Pancreas (tissue), 10 donors: Measurements from ENCODE around the gene SLC44A1. TPM values are rescaled to one million over a fixed set of nuclear protein-coding genes. Genes with fewer than 3 reads are reported as not detected.

ENCODE experiments used
- ATAC-seq, 4 donors: fragments of 200-7000 bp; cut with Tn5 transposase; one replicate each; pipeline versions ENCODE4 v1.8.0 to v1.9.1; 2020; ENCODE audit warnings: mild to moderate bottlenecking in 4 of 4, moderate library complexity in 4 of 4
- DNase-seq, 6 donors: peaks; one replicate each; pipeline ENCODE4 v3.0.0-alpha.2; 2020
- FAIRE-seq: peaks from 2 replicates; lab custom pipeline; 2012; peaks lifted over from hg19 to GRCh38; lab: Jason Lieb, UNC
- H3K27ac ChIP-seq, 4 donors: fragments of 200-600 bp; sonication (generic); 1 replicate in 3 of 4; 2 replicates in 1 of 4; pipeline versions ENCODE4 v1.5.0 to v1.8.0; 2020
- H3K27me3 ChIP-seq, 4 donors: fragments of 200-600 bp; one replicate each; pipeline ENCODE4 v1.8.0; 2021
- H3K36me3 ChIP-seq, 3 donors: fragments of 200-600 bp; sonication (generic) in 1 of 3; one replicate each; pipeline versions ENCODE4 v1.5.0 to v1.8.0; 2020 to 2021
- H3K4me1 ChIP-seq, 3 donors: fragments of 200-600 bp; one replicate each; pipeline ENCODE4 v1.8.0; 2021
- H3K4me3 ChIP-seq, 4 donors: fragments of 200-600 bp; sonication (generic) in 2 of 4; one replicate each; pipeline versions ENCODE4 v1.5.0 to v1.8.0; 2020 to 2021
- H3K9me3 ChIP-seq, 4 donors: fragments of 200-600 bp; one replicate each; pipeline ENCODE4 v1.8.0; 2021
- intact Hi-C, 3 donors: fragments of 100-400 bp; cut with DNase I; formaldehyde crosslinking; loops; one replicate each; pipeline versions ENCODE4 v1.11.1 to v1.14.2; 2022
- polyA plus RNA-seq, 2 donors: library from polyadenylated mRNA; stranded (reverse); fragments of 200-250 nt; gene quantifications; one replicate each; pipeline ENCODE4 v1.2.3, GENCODE V29; 2013
- total RNA-seq, 6 donors: library from RNA; stranded (reverse); fragmentation: NEBNext Ultra II Directional in 4 of 6; extraction: Animal tissue kit (Norgen Biotek cat#: 25700) in 4 of 6; gene quantifications; one replicate each; pipeline versions ENCODE4 v1.2.1 to v1.2.4, GENCODE V29; 2021 to 2023
- TF ChIP-seq, protein P1 (sequence below), 4 donors: fragments of 200-600 bp; sonication (generic) in 3 of 4; IDR thresholded peaks; one replicate each; pipeline versions ENCODE4 v1.5.0 to v1.8.0; 2021; ENCODE audit warnings: antibody characterized with exemption in 4 of 4
- donor health status: healthy with polysubstance abuse.
- donor health status: DM: no; HTN: no; CAD: no; lungs with moderate emphysema.
- donor health status: DM: no; HTN: no; CAD: no.
- donor health status: control.
- donor health status: control.
- donor health status: Bipolar disorder and iron deficiency.
- donor health status: DM: yes; HTN: yes; CAD: no.
- donor health status: DM: no; HTN: no; CAD: no.
- donor health status: DM: no; HTN: no; CAD: no.
- donor health status: DM: yes; HTN: yes; CAD: no.

The SLC44A1 gene
- total and polyA plus RNA-seq, 8 donors = 4.6 to 32.3 (median 19.3) TPM

DNA sequence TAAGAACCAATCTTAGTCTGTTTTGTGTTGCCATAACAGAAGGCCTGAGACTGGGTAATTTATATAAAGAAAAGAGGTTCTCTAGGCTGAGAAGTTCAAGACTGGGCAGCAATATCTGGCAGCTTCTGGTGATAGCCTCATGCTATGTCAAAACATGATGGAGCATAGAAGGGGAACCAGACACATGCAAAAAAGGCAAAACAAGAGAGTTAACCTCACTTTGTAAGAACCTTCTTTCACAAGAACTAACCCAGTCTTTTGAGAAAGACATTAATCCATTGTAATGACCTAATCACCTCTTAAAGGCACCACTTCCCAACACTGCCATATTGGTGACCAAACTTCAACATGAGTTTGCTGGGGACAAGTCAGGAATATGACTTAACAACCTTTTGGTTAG, 240.7 kb downstream of the SLC44A1 start:
- Histone ChIP-seq H3K27me3 (no peaks in the 10 kb centered on the region), H3K4me1 (no peaks in the 10 kb centered on the region), H3K36me3 (no peaks in the 10 kb centered on the region), H3K9me3 (no peaks in the 10 kb centered on the region), H3K27ac (no peak overlapping the region), H3K4me3 (no peak overlapping the region)
- DNase-seq = no peak
- no peak for FAIRE-seq
- TF ChIP-seq, protein P1, sequence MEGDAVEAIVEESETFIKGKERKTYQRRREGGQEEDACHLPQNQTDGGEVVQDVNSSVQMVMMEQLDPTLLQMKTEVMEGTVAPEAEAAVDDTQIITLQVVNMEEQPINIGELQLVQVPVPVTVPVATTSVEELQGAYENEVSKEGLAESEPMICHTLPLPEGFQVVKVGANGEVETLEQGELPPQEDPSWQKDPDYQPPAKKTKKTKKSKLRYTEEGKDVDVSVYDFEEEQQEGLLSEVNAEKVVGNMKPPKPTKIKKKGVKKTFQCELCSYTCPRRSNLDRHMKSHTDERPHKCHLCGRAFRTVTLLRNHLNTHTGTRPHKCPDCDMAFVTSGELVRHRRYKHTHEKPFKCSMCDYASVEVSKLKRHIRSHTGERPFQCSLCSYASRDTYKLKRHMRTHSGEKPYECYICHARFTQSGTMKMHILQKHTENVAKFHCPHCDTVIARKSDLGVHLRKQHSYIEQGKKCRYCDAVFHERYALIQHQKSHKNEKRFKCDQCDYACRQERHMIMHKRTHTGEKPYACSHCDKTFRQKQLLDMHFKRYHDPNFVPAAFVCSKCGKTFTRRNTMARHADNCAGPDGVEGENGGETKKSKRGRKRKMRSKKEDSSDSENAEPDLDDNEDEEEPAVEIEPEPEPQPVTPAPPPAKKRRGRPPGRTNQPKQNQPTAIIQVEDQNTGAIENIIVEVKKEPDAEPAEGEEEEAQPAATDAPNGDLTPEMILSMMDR (IDR thresholded peaks at IDR 0.05) = no peak
- ATAC-seq = no peak
- intact Hi-C loops = no loop called here

Other genes with a start within 250 kb of the SLC44A1 start
- gene FSD1L, start 203.4 kb downstream of the SLC44A1 start, total RNA-seq = 1 to 10 TPM; 1.5 to 8.2 (median 2.7) TPM
- gene FSD1L, start 203.4 kb downstream of the SLC44A1 start, polyA plus RNA-seq = 1 to 10 TPM; 1.4 to 2.7 TPM